GM19372 (cell line): Measurements from ENCODE around the gene ITPA.
"Not testable (repeated sequence)": the region's sequence is repeated elsewhere in the genome, so short reads cannot be mapped to it uniquely, and the experiment has no call there.

Experiments used
- ATAC-seq: cut with Tn5 transposase; IDR thresholded peaks from one replicate; pipeline ENCODE4 v1.9.1; 2021; ENCODE audit warnings: mild to moderate bottlenecking, low read depth, moderate library complexity; ENCODE audit not compliant: unreplicated experiment

Gene ITPA

GRCh38 chr20:3172933-3173609, 36.2 kb upstream of the ITPA start, which contains the start of gene LZTS3:
LZTS3 (minus strand) TSS chr20:3173549; CDS start chr20:3167163, 6,386 bp downstream.
- ATAC-seq = peak; percentile 44

- ATAC-seq = peak; percentile 94
These were observed 35.5 kb upstream of the ITPA start for GRCh38 chr20:3173610-3174441.

GRCh38 chr20:3174442-3175261, 34.6 kb upstream of the ITPA start:
- ATAC-seq = no peak

DNA sequence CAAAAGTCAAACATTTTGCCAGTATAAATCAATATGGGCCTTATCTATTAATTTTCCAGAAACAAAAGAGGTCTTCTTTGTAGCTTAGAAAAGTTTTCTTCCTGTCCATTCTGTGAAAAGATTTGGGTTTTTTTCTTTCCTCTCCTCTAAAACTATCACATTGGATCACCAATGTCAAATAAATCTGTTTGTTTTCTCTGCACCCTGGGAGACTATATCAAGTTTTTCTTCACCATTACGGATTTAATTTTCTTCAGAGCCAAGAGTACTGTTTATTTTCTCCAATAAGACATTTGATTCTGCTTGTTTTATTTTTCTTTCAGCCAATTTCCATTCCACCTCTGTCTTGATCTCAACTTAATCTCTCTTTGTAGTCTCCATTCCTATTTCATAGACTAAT, 34.0 kb upstream of the ITPA start:
- no peak for ATAC-seq

DNA sequence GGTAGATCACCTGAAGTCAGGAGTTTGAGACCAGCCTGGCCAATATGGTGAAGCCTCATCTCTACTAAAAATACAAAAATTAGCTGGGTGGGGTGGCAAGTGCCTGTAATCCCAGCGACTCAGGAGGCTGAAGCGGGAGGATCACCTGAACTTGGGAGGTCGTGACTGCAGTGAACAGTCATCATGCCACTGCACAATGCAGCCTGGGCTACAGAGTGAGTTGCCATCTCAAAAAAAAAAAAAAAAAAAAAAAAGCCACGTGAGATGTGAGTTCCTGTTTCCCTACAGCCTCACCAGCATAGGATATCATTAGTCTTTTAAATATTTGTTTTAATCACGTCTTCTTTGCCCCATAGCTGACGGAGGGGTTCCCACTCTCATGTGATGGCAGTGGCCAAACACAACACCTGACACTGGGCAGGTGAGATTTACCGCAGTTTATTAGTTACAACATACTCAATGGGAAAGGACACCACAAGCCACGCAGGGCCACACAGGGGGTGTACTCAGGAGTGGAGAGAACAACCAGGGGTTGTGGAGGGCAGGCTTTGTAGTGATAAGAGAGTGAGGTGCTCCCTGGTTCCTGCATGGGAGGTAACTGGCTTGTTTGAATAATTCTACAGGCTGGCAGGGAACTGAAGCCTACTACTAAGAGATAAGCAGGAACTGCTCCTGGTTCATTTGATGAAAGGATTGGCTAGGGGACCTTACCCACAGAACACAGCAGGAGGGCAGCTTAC, 31.4 kb upstream of the ITPA start:
- no peak for ATAC-seq

DNA sequence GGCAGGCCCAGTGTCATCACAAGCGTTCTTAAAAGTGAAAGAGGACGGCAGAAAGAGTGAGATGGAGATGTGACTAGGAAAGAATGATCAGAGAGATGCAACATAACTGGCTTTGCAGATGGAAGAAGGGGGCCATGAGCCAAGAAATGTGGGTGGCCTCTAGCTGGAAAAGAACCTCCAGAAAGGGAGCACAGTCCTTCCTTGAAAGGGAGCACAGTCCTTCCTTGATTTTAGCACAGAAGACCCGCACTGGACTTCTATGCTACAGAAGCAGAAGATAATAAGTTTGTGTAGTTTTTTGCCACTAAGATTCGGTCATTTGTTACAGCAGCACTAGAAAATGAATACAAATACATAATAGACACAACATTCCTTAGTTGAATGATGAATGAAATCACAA, 29.0 kb upstream of the ITPA start:
- ATAC-seq = no peak

GRCh38 chr20:3181270-3181669, 28.0 kb upstream of the ITPA start:
- no peak for ATAC-seq

DNA sequence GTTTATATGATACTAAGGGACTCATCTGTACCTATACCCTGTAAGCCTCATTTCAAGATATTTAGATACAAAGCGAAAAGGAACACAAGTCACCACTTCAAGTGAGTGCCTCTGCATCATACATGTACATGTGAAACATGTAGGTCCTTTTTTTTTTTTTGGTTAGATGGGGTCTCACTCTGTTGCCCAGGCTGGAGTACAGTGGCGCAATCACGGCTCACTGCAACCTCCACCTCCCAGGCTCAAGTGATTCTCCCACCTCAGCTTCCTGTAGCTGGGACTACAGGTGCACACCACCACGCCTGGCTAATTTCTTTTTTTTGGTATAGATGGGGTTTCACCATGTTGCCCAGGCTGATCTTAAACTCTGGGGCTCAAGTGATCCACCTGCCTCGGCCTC, 26.9 kb upstream of the ITPA start:
- not testable (repeated sequence) for ATAC-seq

DNA sequence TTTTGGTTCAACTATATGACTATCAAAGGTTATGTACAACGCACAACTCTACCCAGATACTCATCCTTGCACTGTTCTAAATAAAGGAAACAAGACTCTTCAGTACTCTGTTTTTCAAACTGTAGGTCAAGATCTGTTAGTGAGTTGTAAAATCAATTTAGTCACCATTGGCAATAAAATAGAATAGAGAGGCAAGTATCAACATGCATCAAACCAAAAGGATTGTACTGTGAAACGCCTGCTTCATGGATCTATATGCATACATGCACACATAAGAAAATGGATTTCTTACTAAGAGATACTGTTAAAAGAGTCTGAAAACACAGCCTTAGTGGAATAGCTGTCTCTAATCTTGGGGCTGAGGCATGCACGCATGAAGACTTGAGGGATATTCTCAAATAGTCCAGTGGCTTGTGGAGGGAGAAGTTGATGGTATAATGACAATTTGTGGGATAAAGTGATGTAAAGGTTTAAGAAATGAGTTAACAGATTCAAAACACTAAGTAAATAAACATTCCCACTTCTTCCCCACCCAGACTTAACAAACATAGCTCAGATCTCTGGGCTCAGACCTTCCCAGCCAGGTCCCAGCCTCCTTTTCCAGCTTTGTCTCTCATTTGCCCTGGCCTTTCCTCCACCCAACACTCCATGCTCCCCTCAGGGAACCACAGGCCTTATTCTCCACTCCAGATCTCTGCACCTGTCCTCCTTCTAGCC, 25.2 kb upstream of the ITPA start:
- ATAC-seq = no peak

GRCh38 chr20:3187861-3188260, 21.4 kb upstream of the ITPA start:
- not testable (repeated sequence) for ATAC-seq

- ATAC-seq = no peak
These were observed 20.4 kb upstream of the ITPA start for GRCh38 chr20:3188823-3189413.

GRCh38 chr20:3189561-3190131, 19.7 kb upstream of the ITPA start:
- ATAC-seq = no peak

DNA sequence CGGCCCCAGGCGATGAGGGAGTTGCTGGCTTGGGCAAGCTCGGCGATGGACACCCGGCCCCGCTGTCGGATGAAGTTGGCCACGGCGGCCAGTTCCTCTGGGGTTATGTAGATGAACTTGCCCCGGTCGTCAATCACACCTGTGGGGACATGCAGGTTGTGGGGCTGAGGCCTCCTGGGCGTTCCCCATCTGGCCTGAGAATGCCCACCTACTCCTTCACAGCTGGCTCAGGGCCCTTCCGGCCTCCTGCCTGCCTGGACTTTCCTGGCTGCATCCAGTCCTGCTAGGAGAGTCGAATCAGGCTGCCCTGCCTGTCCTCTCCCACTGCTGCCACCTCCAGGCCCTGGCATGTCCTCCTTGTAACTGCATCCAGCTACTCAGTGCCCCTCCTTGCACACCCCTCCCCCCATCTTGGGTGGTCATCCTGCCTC, 18.6 kb upstream of the ITPA start:
- no peak for ATAC-seq

DNA sequence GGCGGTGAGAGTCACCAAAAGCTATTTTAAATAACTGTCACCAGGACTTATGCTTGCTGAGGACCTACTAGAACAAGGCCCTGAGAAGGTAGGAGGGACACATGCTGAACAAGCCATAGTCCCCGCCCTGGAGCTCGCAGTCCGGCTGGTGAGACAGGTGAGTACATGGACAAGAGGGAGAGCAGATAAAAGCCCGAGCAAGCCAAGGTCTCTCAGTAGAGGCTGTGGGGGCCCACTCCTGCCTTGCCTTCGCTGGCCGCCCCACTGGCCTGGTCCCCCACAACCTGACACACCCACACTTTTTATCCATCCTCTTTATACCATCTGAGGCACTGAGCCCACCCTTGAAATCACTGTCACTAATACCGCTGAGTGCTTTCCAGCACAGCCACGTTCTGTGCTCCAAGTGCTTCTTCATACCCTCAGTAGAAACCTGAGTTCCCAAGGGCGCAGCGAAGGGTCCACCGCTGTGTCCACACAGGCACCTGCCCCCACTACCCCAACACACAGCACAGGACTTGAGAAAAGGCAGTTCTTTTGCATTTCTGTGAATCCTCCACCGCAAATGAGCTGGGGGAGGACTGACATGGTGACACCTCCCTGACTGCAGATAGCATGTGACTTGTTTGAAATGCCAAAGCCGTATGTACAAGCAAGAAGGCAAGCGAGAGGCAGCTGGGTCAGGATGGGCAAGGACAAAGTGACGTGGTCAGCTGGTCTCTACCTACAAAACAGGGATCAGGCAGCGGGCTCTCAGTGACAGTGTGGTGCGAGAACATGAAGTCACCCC, 16.9 kb upstream of the ITPA start:
- ATAC-seq = no peak

DNA sequence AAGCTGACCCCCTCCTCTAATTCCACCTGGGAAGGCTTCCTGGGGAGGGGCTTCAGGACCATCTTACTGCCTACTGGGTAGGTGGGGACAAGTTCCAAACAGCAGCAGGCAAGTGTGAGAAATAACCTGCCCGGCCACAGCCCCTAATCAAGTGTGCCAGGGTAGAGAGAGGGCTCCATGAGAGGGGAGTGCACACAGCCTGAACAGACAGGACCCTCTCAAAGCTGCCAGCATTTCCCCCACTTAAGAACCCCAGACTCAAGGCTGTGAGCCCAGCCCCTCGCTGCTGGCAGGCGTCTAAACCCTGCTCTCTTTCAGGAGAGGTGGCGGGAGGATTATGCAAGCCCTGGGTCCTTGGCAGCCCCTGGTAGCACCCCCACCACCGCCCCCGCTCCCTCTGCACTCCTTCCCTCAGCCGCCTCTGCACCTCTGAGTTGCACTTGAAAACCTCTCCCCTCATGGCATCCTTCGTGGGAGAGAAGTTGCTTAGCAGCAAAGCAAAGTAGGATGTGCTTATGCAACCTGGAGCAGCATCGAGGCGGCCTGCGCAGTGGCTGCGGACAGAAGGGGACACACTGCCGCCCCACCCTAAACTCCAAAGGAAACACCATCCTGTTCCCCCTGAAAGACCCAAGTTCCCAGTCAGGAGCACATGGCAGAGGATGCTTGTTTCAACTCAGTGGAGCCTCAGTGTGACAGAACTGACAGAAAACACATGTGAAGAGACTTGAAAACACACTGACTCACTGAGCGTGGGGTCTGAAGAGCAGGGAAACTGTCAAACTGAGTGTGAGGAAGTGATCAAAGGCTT, 15.3 kb upstream of the ITPA start:
- ATAC-seq = no peak

- no peak for ATAC-seq
These were observed 14.5 kb upstream of the ITPA start for GRCh38 chr20:3194617-3195280.
